Measurements from ENCODE around the gene TP53AIP1. TPM values are rescaled to one million over a fixed set of nuclear protein-coding genes. Genes with fewer than 3 reads are reported as not detected.

The TP53AIP1 gene
- total RNA-seq, 4 donors from 2014 or later: 1.0 TPM; not detected in 3

- H3K36me3 ChIP-seq: no peaks in the 10 kb centered on the region
- H3K27ac ChIP-seq: no peak overlapping the region
- H3K4me1 ChIP-seq: no peaks in the 10 kb centered on the region
- no peak for TF ChIP-seq CTCF (IDR thresholded peaks at IDR 0.05)
- TF ChIP-seq POLR2A (IDR thresholded peaks at IDR 0.05): no peak
- H3K9me3 ChIP-seq: no peaks in the 10 kb centered on the region
- no peak overlapping the region for H3K4me3 ChIP-seq
- intact Hi-C loops (cut with DNase I; ENCODE audit: low total_unique reads): no loop called here
- H3K27me3 ChIP-seq: no peaks in the 10 kb centered on the region
- DNase-seq: no peak
Observed at GRCh38 chr11:128940603-128941002, 2.1 kb downstream of the TP53AIP1 start.

GRCh38 chr11:128940156-128940555 is 2.5 kb downstream of the TP53AIP1 start:
- Histone ChIP-seq H3K27me3 (no peaks in the 10 kb centered on the region), H3K36me3 (no peaks in the 10 kb centered on the region), H3K4me3 (no peak overlapping the region), H3K27ac (no peak overlapping the region), H3K9me3 (no peaks in the 10 kb centered on the region), H3K4me1 (no peaks in the 10 kb centered on the region)
- DNase-seq: no peak
- intact Hi-C loops (cut with DNase I; ENCODE audit: low total_unique reads): no loop called here
- TF ChIP-seq CTCF (IDR thresholded peaks at IDR 0.05): no peak
- no peak for TF ChIP-seq POLR2A (IDR thresholded peaks at IDR 0.05)

- no peaks in the 10 kb centered on the region for H3K36me3 ChIP-seq
- no peak overlapping the region for H3K4me3 ChIP-seq
- TF ChIP-seq CTCF (IDR thresholded peaks at IDR 0.05) (no peak), POLR2A (IDR thresholded peaks at IDR 0.05) (no peak)
- H3K27me3 ChIP-seq: no peaks in the 10 kb centered on the region
- H3K4me1 ChIP-seq: no peaks in the 10 kb centered on the region
- no peaks in the 10 kb centered on the region for H3K9me3 ChIP-seq
- intact Hi-C loops (cut with DNase I; ENCODE audit: low total_unique reads): no loop called here
- H3K27ac ChIP-seq: no peak overlapping the region
- DNase-seq: no peak
Observed at GRCh38 chr11:128939591-128939990, 3.1 kb downstream of the TP53AIP1 start.

GRCh38 chr11:128938156-128938885 is 4.3 kb downstream of the TP53AIP1 start:
- Histone ChIP-seq H3K27me3 (no peaks in the 10 kb centered on the region), H3K36me3 (no peaks in the 10 kb centered on the region), H3K9me3 (no peaks in the 10 kb centered on the region), H3K4me1 (no peaks in the 10 kb centered on the region), H3K27ac (no peak overlapping the region), H3K4me3 (no peak overlapping the region)
- no peak for DNase-seq
- no peak for TF ChIP-seq POLR2A (IDR thresholded peaks at IDR 0.05)
- TF ChIP-seq CTCF (IDR thresholded peaks at IDR 0.05): no peak
- intact Hi-C loops (cut with DNase I; ENCODE audit: low total_unique reads): no loop called here

GRCh38 chr11:128937480-128937879 is 5.2 kb downstream of the TP53AIP1 start:
- H3K27me3 ChIP-seq: no peaks in the 10 kb centered on the region
- no peak for DNase-seq

More at GRCh38 chr11:128937480-128937879, 5.2 kb downstream of the TP53AIP1 start:
- no peak overlapping the region for H3K4me3 ChIP-seq
- no peaks in the 10 kb centered on the region for H3K4me1 ChIP-seq
- intact Hi-C loops (cut with DNase I; ENCODE audit: low total_unique reads): no loop called here
- no peaks in the 10 kb centered on the region for H3K36me3 ChIP-seq
- no peak for TF ChIP-seq POLR2A (IDR thresholded peaks at IDR 0.05)
- TF ChIP-seq CTCF (IDR thresholded peaks at IDR 0.05): no peak
- H3K9me3 ChIP-seq: no peaks in the 10 kb centered on the region
- no peak overlapping the region for H3K27ac ChIP-seq

All from uterus (tissue), 4 donors.